ENCODE data around the gene SLC27A4. TPM values are rescaled to one million over a fixed set of nuclear protein-coding genes. Genes with fewer than 3 reads are reported as not detected.

Gene SLC27A4
- total and polyA plus RNA-seq, 2 of the 13 experiments (the other 11 are each of a cell fraction or from before 2014, with no cell fraction given), result 10.6 to 18.8 TPM

GRCh38 chr9:128405077-128405779 lies 64.9 kb downstream of the SLC27A4 start (continued):
- TF ChIP-seq, protein P1, sequence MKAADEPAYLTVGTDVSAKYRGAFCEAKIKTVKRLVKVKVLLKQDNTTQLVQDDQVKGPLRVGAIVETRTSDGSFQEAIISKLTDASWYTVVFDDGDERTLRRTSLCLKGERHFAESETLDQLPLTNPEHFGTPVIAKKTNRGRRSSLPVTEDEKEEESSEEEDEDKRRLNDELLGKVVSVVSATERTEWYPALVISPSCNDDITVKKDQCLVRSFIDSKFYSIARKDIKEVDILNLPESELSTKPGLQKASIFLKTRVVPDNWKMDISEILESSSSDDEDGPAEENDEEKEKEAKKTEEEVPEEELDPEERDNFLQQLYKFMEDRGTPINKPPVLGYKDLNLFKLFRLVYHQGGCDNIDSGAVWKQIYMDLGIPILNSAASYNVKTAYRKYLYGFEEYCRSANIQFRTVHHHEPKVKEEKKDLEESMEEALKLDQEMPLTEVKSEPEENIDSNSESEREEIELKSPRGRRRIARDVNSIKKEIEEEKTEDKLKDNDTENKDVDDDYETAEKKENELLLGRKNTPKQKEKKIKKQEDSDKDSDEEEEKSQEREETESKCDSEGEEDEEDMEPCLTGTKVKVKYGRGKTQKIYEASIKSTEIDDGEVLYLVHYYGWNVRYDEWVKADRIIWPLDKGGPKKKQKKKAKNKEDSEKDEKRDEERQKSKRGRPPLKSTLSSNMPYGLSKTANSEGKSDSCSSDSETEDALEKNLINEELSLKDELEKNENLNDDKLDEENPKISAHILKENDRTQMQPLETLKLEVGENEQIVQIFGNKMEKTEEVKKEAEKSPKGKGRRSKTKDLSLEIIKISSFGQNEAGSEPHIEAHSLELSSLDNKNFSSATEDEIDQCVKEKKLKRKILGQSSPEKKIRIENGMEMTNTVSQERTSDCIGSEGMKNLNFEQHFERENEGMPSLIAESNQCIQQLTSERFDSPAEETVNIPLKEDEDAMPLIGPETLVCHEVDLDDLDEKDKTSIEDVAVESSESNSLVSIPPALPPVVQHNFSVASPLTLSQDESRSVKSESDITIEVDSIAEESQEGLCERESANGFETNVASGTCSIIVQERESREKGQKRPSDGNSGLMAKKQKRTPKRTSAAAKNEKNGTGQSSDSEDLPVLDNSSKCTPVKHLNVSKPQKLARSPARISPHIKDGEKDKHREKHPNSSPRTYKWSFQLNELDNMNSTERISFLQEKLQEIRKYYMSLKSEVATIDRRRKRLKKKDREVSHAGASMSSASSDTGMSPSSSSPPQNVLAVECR (CRISPR knock-in tag; IDR thresholded peaks at IDR 0.05; ENCODE audit: borderline replicate concordance), result no peak
- no peak for TF ChIP-seq ASH2L (IDR thresholded peaks at IDR 0.05; ENCODE audit: insufficient read length, low read depth, low read length)
- peak; percentile 66 for TF ChIP-seq SRSF1 (optimal IDR thresholded peaks at IDR 0.05; ENCODE audit: low read depth, low read length)
- TF ChIP-seq, protein P2, sequence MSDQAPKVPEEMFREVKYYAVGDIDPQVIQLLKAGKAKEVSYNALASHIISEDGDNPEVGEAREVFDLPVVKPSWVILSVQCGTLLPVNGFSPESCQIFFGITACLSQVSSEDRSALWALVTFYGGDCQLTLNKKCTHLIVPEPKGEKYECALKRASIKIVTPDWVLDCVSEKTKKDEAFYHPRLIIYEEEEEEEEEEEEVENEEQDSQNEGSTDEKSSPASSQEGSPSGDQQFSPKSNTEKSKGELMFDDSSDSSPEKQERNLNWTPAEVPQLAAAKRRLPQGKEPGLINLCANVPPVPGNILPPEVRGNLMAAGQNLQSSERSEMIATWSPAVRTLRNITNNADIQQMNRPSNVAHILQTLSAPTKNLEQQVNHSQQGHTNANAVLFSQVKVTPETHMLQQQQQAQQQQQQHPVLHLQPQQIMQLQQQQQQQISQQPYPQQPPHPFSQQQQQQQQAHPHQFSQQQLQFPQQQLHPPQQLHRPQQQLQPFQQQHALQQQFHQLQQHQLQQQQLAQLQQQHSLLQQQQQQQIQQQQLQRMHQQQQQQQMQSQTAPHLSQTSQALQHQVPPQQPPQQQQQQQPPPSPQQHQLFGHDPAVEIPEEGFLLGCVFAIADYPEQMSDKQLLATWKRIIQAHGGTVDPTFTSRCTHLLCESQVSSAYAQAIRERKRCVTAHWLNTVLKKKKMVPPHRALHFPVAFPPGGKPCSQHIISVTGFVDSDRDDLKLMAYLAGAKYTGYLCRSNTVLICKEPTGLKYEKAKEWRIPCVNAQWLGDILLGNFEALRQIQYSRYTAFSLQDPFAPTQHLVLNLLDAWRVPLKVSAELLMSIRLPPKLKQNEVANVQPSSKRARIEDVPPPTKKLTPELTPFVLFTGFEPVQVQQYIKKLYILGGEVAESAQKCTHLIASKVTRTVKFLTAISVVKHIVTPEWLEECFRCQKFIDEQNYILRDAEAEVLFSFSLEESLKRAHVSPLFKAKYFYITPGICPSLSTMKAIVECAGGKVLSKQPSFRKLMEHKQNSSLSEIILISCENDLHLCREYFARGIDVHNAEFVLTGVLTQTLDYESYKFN (CRISPR knock-in tag; conservative IDR thresholded peaks at IDR 0.05), result 0 out of 2 replicates have a peak, but pooled peaks have one; percentile 14
- TF ChIP-seq POLR2G (IDR thresholded peaks at IDR 0.05; ENCODE audit: low read depth, low read length), result peak; percentile 51
- 0 out of 2 replicates have a peak, but pooled peaks have one; percentile 43 for TF ChIP-seq SALL2 (CRISPR knock-in tag; IDR thresholded peaks at IDR 0.05)
- 0 out of 2 replicates have a peak, but pooled peaks have one; percentile 37 for TF ChIP-seq ZNF33B (CRISPR knock-in tag; IDR thresholded peaks at IDR 0.05)
- no peak for TF ChIP-seq NPAS2 (CRISPR knock-in tag; IDR thresholded peaks at IDR 0.05; ENCODE audit: borderline replicate concordance)
- TF ChIP-seq ZNF564 (CRISPR knock-in tag; IDR thresholded peaks at IDR 0.05), result no peak
- TF ChIP-seq MAX (IDR thresholded peaks at IDR 0.05), result no peak
- no peak for TF ChIP-seq ETV6 (CRISPR knock-in tag; conservative IDR thresholded peaks at IDR 0.05)
